AG09309 (cell line): Measurements from ENCODE around the gene PKP1.
A peak's percentile ranks its signal among the peaks of the same experiment; 100 is the strongest.
"Not testable (repeated sequence)": the region's sequence is repeated elsewhere in the genome, so short reads cannot be mapped to it uniquely, and the experiment has no call there.

ENCODE experiments used
- DNase-seq: peaks from one replicate; pipeline ENCODE4 v3.0.0-alpha.2; 2010; ENCODE audit warnings: low read depth
- H3K4me3 ChIP-seq: 2 replicates; pipeline ENCODE4 v1.5.1; 2011; ENCODE audit warnings: mild to moderate bottlenecking, low read depth, low read length, moderate library complexity; ENCODE audit not compliant: control insufficient read depth
- CTCF ChIP-seq: IDR thresholded peaks from 2 replicates; pipeline ENCODE4 v1.5.1; 2011; ENCODE audit warnings: mild to moderate bottlenecking, low read depth, low read length, inconsistent platforms; ENCODE audit not compliant: insufficient read depth, control insufficient read depth; ENCODE audit errors: missing control alignments

The PKP1 gene

DNA sequence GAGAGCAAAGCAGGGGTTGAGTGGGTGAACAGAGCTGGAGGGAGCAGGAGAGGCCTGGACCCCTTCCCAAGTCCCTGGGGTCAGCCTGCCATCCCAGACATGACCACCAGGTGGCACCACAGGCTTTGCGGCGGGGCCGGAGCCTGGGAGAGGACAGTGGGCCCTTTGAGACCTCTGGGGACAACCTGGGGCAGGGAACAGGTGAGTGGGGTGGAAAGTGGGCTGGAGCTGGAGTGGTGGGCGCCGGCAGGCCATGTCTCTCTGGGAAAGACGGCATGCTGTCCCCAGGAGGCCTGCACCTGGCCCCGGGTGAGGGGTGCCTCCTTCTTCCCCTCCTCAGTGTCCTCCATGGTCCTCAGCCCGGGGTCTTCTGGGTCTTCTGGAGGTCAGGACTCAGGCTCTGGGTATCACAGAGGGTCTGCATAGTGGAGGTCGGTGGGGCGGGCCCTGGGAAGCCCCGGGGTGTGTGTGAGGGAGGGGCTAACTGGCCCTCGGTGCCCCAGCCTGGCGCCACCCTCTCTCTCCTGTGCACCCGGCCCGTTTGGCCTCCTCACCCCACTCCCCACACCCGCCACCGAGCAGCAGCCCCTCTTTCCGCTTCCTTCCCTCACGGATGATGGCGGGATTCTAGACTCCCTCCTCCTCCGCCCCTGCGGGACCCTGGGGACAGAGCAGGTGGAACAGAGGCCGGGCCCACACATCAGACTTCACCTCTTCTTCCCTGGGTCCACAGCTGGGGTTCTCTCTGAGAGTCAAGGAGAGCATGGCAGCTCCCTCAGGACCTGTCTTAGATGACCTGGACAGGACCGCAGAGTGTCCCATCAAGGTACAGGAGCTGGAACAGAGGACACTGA lies 28.5 kb upstream of the PKP1 start:
- DNase-seq = no peak
- H3K4me3 ChIP-seq = no peak overlapping the region
- TF ChIP-seq CTCF = peak; percentile 99

- no peak for TF ChIP-seq CTCF
- no peak for DNase-seq
- no peak overlapping the region for H3K4me3 ChIP-seq
Measured at GRCh38 chr1:201255479-201256362, 27.6 kb upstream of the PKP1 start.

GRCh38 chr1:201258132-201258531 lies 25.2 kb upstream of the PKP1 start:
- DNase-seq, H3K4me3 ChIP-seq: not testable (repeated sequence)

- no peak for DNase-seq
- no peak overlapping the region for H3K4me3 ChIP-seq
- TF ChIP-seq CTCF = no peak
Measured at GRCh38 chr1:201258763-201259230, 24.5 kb upstream of the PKP1 start.

GRCh38 chr1:201259476-201260235 lies 23.6 kb upstream of the PKP1 start:
- no peak for TF ChIP-seq CTCF
- no peak overlapping the region; the same call in 1 of the 2 replicates for H3K4me3 ChIP-seq
- no peak for DNase-seq

GRCh38 chr1:201260236-201260590 lies 23.1 kb upstream of the PKP1 start:
- DNase-seq = no peak
- H3K4me3 ChIP-seq = no peak overlapping the region
- TF ChIP-seq CTCF = no peak
